Measurements from ENCODE around the gene POLR3A.
A peak's percentile ranks its signal among the peaks of the same experiment; 100 is the strongest.

Gene POLR3A

GRCh38 chr10:78045856-78046255, 16.5 kb upstream of the POLR3A start:
- Histone ChIP-seq H2BK15ac (replicated peaks; ENCODE audit: low read depth) (no peak overlapping the region), H4K8ac (ENCODE audit: low read depth, low read length) (no peak overlapping the region), H3K27ac (ENCODE audit: low read depth, low read length) (no peak overlapping the region), H3K79me1 (ENCODE audit: low read length) (peaks cover 8% of the 10 kb centered on the region), H2BK5ac (ENCODE audit: low read length) (no peak overlapping the region), H3K18ac (ENCODE audit: low read length) (no peak overlapping the region), H3K4ac (ENCODE audit: low read depth, low read length) (no peak overlapping the region), H3K4me1 (ENCODE audit: control insufficient read depth, low read depth, low read length) (peaks cover 2% of the 10 kb centered on the region), H3K36me3 (ENCODE audit: control insufficient read depth, insufficient read depth, low read length) (peaks cover 15% of the 10 kb centered on the region), H4K5ac (ENCODE audit: low read length) (no peak overlapping the region), H3K9ac (ENCODE audit: low read length) (no peak overlapping the region), H3K27me3 (ENCODE audit: insufficient read depth, low read length, poor library complexity) (no peaks in the 10 kb centered on the region), H2BK120ac (ENCODE audit: low read depth, low read length) (no peak overlapping the region), H3K56ac (ENCODE audit: low read length) (no peak overlapping the region), H3K79me2 (ENCODE audit: control insufficient read depth, insufficient read depth, low read length) (peaks cover 6% of the 10 kb centered on the region), H3K4me3 (ENCODE audit: low read length) (no peak overlapping the region), H3K23ac (ENCODE audit: low read length) (no peak overlapping the region), H2AK5ac (ENCODE audit: low read length) (no peak overlapping the region), H3K4me2 (ENCODE audit: low read length) (no peak overlapping the region)
- no peak for DNase-seq
- no CpG with 5 or more reads among the region's 8 CpGs for WGBS (ENCODE audit: extremely low coverage, insufficient coverage, low lambda C conversion rate)

GRCh38 chr10:78045237-78045636, 15.9 kb upstream of the POLR3A start:
- no CpG with 5 or more reads among the region's 10 CpGs for WGBS (ENCODE audit: extremely low coverage, insufficient coverage, low lambda C conversion rate)
- Histone ChIP-seq H3K9ac (ENCODE audit: low read length) (no peak overlapping the region), H3K4me2 (ENCODE audit: low read length) (no peak overlapping the region), H3K4me1 (ENCODE audit: control insufficient read depth, low read depth, low read length) (peaks cover 2% of the 10 kb centered on the region), H2BK120ac (ENCODE audit: low read depth, low read length) (no peak overlapping the region), H2BK5ac (ENCODE audit: low read length) (no peak overlapping the region), H4K8ac (ENCODE audit: low read depth, low read length) (no peak overlapping the region), H3K4me3 (ENCODE audit: low read length) (no peak overlapping the region), H3K18ac (ENCODE audit: low read length) (no peak overlapping the region), H3K23ac (ENCODE audit: low read length) (no peak overlapping the region), H3K36me3 (ENCODE audit: control insufficient read depth, insufficient read depth, low read length) (peaks cover 15% of the 10 kb centered on the region), H3K79me2 (ENCODE audit: control insufficient read depth, insufficient read depth, low read length) (peaks cover 6% of the 10 kb centered on the region), H2AK5ac (ENCODE audit: low read length) (no peak overlapping the region), H2BK15ac (replicated peaks; ENCODE audit: low read depth) (no peak overlapping the region), H3K27ac (ENCODE audit: low read depth, low read length) (no peak overlapping the region), H3K4ac (ENCODE audit: low read depth, low read length) (no peak overlapping the region), H3K56ac (ENCODE audit: low read length) (no peak overlapping the region), H3K79me1 (ENCODE audit: low read length) (peaks cover 8% of the 10 kb centered on the region), H3K27me3 (ENCODE audit: insufficient read depth, low read length, poor library complexity) (no peaks in the 10 kb centered on the region), H4K5ac (ENCODE audit: low read length) (no peak overlapping the region)
- DNase-seq = peak; percentile 54

- Histone ChIP-seq H2BK5ac (ENCODE audit: low read length) (no peak overlapping the region), H3K79me2 (ENCODE audit: control insufficient read depth, insufficient read depth, low read length) (peaks cover 7% of the 10 kb centered on the region), H3K56ac (ENCODE audit: low read length) (no peak overlapping the region), H2BK120ac (ENCODE audit: low read depth, low read length) (no peak overlapping the region), H3K27me3 (ENCODE audit: insufficient read depth, low read length, poor library complexity) (no peaks in the 10 kb centered on the region), H3K4ac (ENCODE audit: low read depth, low read length) (no peak overlapping the region), H3K9ac (ENCODE audit: low read length) (no peak overlapping the region), H3K18ac (ENCODE audit: low read length) (no peak overlapping the region), H3K27ac (ENCODE audit: low read depth, low read length) (no peak overlapping the region), H3K23ac (ENCODE audit: low read length) (no peak overlapping the region), H4K5ac (ENCODE audit: low read length) (no peak overlapping the region), H3K36me3 (ENCODE audit: control insufficient read depth, insufficient read depth, low read length) (peaks cover 16% of the 10 kb centered on the region), H3K4me2 (ENCODE audit: low read length) (no peak overlapping the region), H3K79me1 (ENCODE audit: low read length) (peaks cover 9% of the 10 kb centered on the region), H4K8ac (ENCODE audit: low read depth, low read length) (no peak overlapping the region), H3K4me3 (ENCODE audit: low read length) (no peak overlapping the region), H3K4me1 (ENCODE audit: control insufficient read depth, low read depth, low read length) (peaks cover 2% of the 10 kb centered on the region), H2AK5ac (ENCODE audit: low read length) (no peak overlapping the region), H2BK15ac (replicated peaks; ENCODE audit: low read depth) (no peak overlapping the region)
- DNase-seq = no peak
- WGBS (ENCODE audit: extremely low coverage, insufficient coverage, low lambda C conversion rate) = no CpG with 5 or more reads among the region's 10 CpGs
Measured at GRCh38 chr10:78044699-78045098, 15.4 kb upstream of the POLR3A start.

GRCh38 chr10:78044179-78044578, 14.9 kb upstream of the POLR3A start:
- H3K4me2 ChIP-seq (ENCODE audit: low read length) = no peak overlapping the region
- H3K4ac ChIP-seq (ENCODE audit: low read depth, low read length) = no peak overlapping the region

GRCh38 chr10:78042752-78043104, 13.4 kb upstream of the POLR3A start:
- H3K18ac ChIP-seq (ENCODE audit: low read length) = no peak overlapping the region
- no peak overlapping the region for H2BK5ac ChIP-seq (ENCODE audit: low read length)
- H3K23ac ChIP-seq (ENCODE audit: low read length) = no peak overlapping the region
- H3K9ac ChIP-seq (ENCODE audit: low read length) = no peak overlapping the region
- H3K56ac ChIP-seq (ENCODE audit: low read length) = no peak overlapping the region
- no peak overlapping the region for H2AK5ac ChIP-seq (ENCODE audit: low read length)
- H3K4ac ChIP-seq (ENCODE audit: low read depth, low read length) = no peak overlapping the region
- no peak overlapping the region for H4K5ac ChIP-seq (ENCODE audit: low read length)
- H3K4me2 ChIP-seq (ENCODE audit: low read length) = no peak overlapping the region
- H2BK120ac ChIP-seq (ENCODE audit: low read depth, low read length) = no peak overlapping the region
- H3K4me3 ChIP-seq (ENCODE audit: low read length) = no peak overlapping the region
- no CpG with 5 or more reads among the region's 6 CpGs for WGBS (ENCODE audit: extremely low coverage, insufficient coverage, low lambda C conversion rate)
- H2BK15ac ChIP-seq (replicated peaks; ENCODE audit: low read depth) = no peak overlapping the region
- peaks cover 17% of the 10 kb centered on the region for H3K79me1 ChIP-seq (ENCODE audit: low read length)
- no peak overlapping the region for H4K8ac ChIP-seq (ENCODE audit: low read depth, low read length)
- no peak for DNase-seq
- no peak overlapping the region for H3K27ac ChIP-seq (ENCODE audit: low read depth, low read length)
- peaks cover 2% of the 10 kb centered on the region for H3K4me1 ChIP-seq (ENCODE audit: control insufficient read depth, low read depth, low read length)
- H3K79me2 ChIP-seq (ENCODE audit: control insufficient read depth, insufficient read depth, low read length) = peaks cover 21% of the 10 kb centered on the region
- no peaks in the 10 kb centered on the region for H3K27me3 ChIP-seq (ENCODE audit: insufficient read depth, low read length, poor library complexity)
- peaks cover 29% of the 10 kb centered on the region for H3K36me3 ChIP-seq (ENCODE audit: control insufficient read depth, insufficient read depth, low read length)

More at GRCh38 chr10:78044179-78044578, 14.9 kb upstream of the POLR3A start:
- H3K36me3 ChIP-seq (ENCODE audit: control insufficient read depth, insufficient read depth, low read length) = peaks cover 19% of the 10 kb centered on the region
- peaks cover 12% of the 10 kb centered on the region for H3K79me1 ChIP-seq (ENCODE audit: low read length)
- H3K9ac ChIP-seq (ENCODE audit: low read length) = no peak overlapping the region
- no peak overlapping the region for H2BK120ac ChIP-seq (ENCODE audit: low read depth, low read length)
- H3K27ac ChIP-seq (ENCODE audit: low read depth, low read length) = no peak overlapping the region
- no peak overlapping the region for H2BK15ac ChIP-seq (replicated peaks; ENCODE audit: low read depth)
- no peaks in the 10 kb centered on the region for H3K27me3 ChIP-seq (ENCODE audit: insufficient read depth, low read length, poor library complexity)
- DNase-seq = no peak
- no peak overlapping the region for H3K23ac ChIP-seq (ENCODE audit: low read length)
- no peak overlapping the region for H3K4me3 ChIP-seq (ENCODE audit: low read length)
- H3K79me2 ChIP-seq (ENCODE audit: control insufficient read depth, insufficient read depth, low read length) = peaks cover 9% of the 10 kb centered on the region
- no peak overlapping the region for H4K5ac ChIP-seq (ENCODE audit: low read length)
- no peak overlapping the region for H3K18ac ChIP-seq (ENCODE audit: low read length)
- H3K56ac ChIP-seq (ENCODE audit: low read length) = no peak overlapping the region
- no peak overlapping the region for H4K8ac ChIP-seq (ENCODE audit: low read depth, low read length)
- H3K4me1 ChIP-seq (ENCODE audit: control insufficient read depth, low read depth, low read length) = peaks cover 2% of the 10 kb centered on the region
- no peak overlapping the region for H2BK5ac ChIP-seq (ENCODE audit: low read length)
- H2AK5ac ChIP-seq (ENCODE audit: low read length) = no peak overlapping the region

GRCh38 chr10:78042058-78042751, 12.9 kb upstream of the POLR3A start:
- Histone ChIP-seq H3K79me1 (ENCODE audit: low read length) (peaks cover 20% of the 10 kb centered on the region), H3K79me2 (ENCODE audit: control insufficient read depth, insufficient read depth, low read length) (peaks cover 25% of the 10 kb centered on the region), H2BK5ac (ENCODE audit: low read length) (no peak overlapping the region), H3K36me3 (ENCODE audit: control insufficient read depth, insufficient read depth, low read length) (peaks cover 33% of the 10 kb centered on the region), H2AK5ac (ENCODE audit: low read length) (no peak overlapping the region), H3K4me1 (ENCODE audit: control insufficient read depth, low read depth, low read length) (no peaks in the 10 kb centered on the region), H3K4me3 (ENCODE audit: low read length) (no peak overlapping the region), H3K56ac (ENCODE audit: low read length) (no peak overlapping the region), H3K18ac (ENCODE audit: low read length) (no peak overlapping the region), H3K9ac (ENCODE audit: low read length) (no peak overlapping the region), H3K4ac (ENCODE audit: low read depth, low read length) (no peak overlapping the region), H2BK15ac (replicated peaks; ENCODE audit: low read depth) (no peak overlapping the region), H3K27me3 (ENCODE audit: insufficient read depth, low read length, poor library complexity) (no peaks in the 10 kb centered on the region), H3K23ac (ENCODE audit: low read length) (no peak overlapping the region), H4K5ac (ENCODE audit: low read length) (no peak overlapping the region), H2BK120ac (ENCODE audit: low read depth, low read length) (no peak overlapping the region), H3K4me2 (ENCODE audit: low read length) (no peak overlapping the region), H3K27ac (ENCODE audit: low read depth, low read length) (no peak overlapping the region), H4K8ac (ENCODE audit: low read depth, low read length) (no peak overlapping the region)
- DNase-seq = no peak
- WGBS (ENCODE audit: extremely low coverage, insufficient coverage, low lambda C conversion rate) = no CpG with 5 or more reads among the region's 2 CpGs
